Measurements from ENCODE around the gene STX8. TPM values are rescaled to one million over a fixed set of nuclear protein-coding genes. Genes with fewer than 3 reads are reported as not detected.

Gene STX8
- total RNA-seq, 1 experiment from 2014 or later: 49.0 TPM

- TF ChIP-seq CTCF (IDR thresholded peaks at IDR 0.05; ENCODE audit: unreplicated experiment): no peak
- no TSS peak for BruUV-seq (replicated peaks)
- no peak for DNase-seq (ENCODE audit: unreplicated experiment)
- peaks cover 16% of the 10 kb centered on the region for H3K9me3 Mint-ChIP-seq (ENCODE audit: unreplicated experiment)
- POLR2A ChIA-PET: no interaction called here
- no peak overlapping the region for H3K27ac Mint-ChIP-seq (ENCODE audit: low read depth, unreplicated experiment)
- no peaks in the 10 kb centered on the region for H3K4me1 Mint-ChIP-seq (ENCODE audit: insufficient read depth, unreplicated experiment)
- peaks cover 5% of the 10 kb centered on the region for H3K36me3 Mint-ChIP-seq (ENCODE audit: insufficient read depth, unreplicated experiment)
- intact Hi-C loops (cut with micrococcal nuclease): no loop called here
- CTCF ChIA-PET: interaction anchor here (0.5 to 0.6 kb wide), 2 partner anchors 119 to 553 kb away, joined by 3 to 5 read pairs; no protein-coding TSS in a partner anchor
- H3K27me3 Mint-ChIP-seq (ENCODE audit: insufficient read depth, unreplicated experiment): peaks cover 24% of the 10 kb centered on the region
- H3K4me3 Mint-ChIP-seq (ENCODE audit: unreplicated experiment): no peak overlapping the region
Observed at GRCh38 chr17:9204637-9205329, 370.8 kb downstream of the STX8 start.

GRCh38 chr17:9203771-9204425 is 371.7 kb downstream of the STX8 start:
- ChIA-PET CTCF (interaction anchor here (0.6 kb wide), 2 partner anchors 326 to 552 kb away, joined by 4 to 5 read pairs; no protein-coding TSS in a partner anchor), POLR2A (no interaction called here)
- TF ChIP-seq CTCF (IDR thresholded peaks at IDR 0.05; ENCODE audit: unreplicated experiment): no peak
- Mint-ChIP-seq H3K9me3 (ENCODE audit: unreplicated experiment) (peaks cover 16% of the 10 kb centered on the region), H3K27ac (ENCODE audit: low read depth, unreplicated experiment) (no peak overlapping the region), H3K27me3 (ENCODE audit: insufficient read depth, unreplicated experiment) (peaks cover 24% of the 10 kb centered on the region), H3K4me3 (ENCODE audit: unreplicated experiment) (no peak overlapping the region), H3K4me1 (ENCODE audit: insufficient read depth, unreplicated experiment) (no peaks in the 10 kb centered on the region), H3K36me3 (ENCODE audit: insufficient read depth, unreplicated experiment) (peaks cover 5% of the 10 kb centered on the region)
- DNase-seq (ENCODE audit: unreplicated experiment): no peak
- intact Hi-C loops (cut with micrococcal nuclease): no loop called here
- BruUV-seq (replicated peaks): no TSS peak

GRCh38 chr17:9202532-9202931 is 373.1 kb downstream of the STX8 start:
- peaks cover 24% of the 10 kb centered on the region for H3K27me3 Mint-ChIP-seq (ENCODE audit: insufficient read depth, unreplicated experiment)
- DNase-seq (ENCODE audit: unreplicated experiment): no peak
- BruUV-seq (replicated peaks): no TSS peak
- H3K36me3 Mint-ChIP-seq (ENCODE audit: insufficient read depth, unreplicated experiment): peaks cover 5% of the 10 kb centered on the region
- ChIA-PET CTCF (no interaction called here), POLR2A (no interaction called here)
- no peaks in the 10 kb centered on the region for H3K4me1 Mint-ChIP-seq (ENCODE audit: insufficient read depth, unreplicated experiment)
- intact Hi-C loops (cut with micrococcal nuclease): no loop called here
- no peak for TF ChIP-seq CTCF (IDR thresholded peaks at IDR 0.05; ENCODE audit: unreplicated experiment)
- H3K4me3 Mint-ChIP-seq (ENCODE audit: unreplicated experiment): no peak overlapping the region
- H3K27ac Mint-ChIP-seq (ENCODE audit: low read depth, unreplicated experiment): no peak overlapping the region
- peaks cover 16% of the 10 kb centered on the region for H3K9me3 Mint-ChIP-seq (ENCODE audit: unreplicated experiment)

GRCh38 chr17:9200699-9201359 is 374.8 kb downstream of the STX8 start:
- BruUV-seq (replicated peaks): no TSS peak
- no peak for TF ChIP-seq CTCF (IDR thresholded peaks at IDR 0.05; ENCODE audit: unreplicated experiment)
- H3K27ac Mint-ChIP-seq (ENCODE audit: low read depth, unreplicated experiment): no peak overlapping the region
- DNase-seq (ENCODE audit: unreplicated experiment): no peak
- H3K4me3 Mint-ChIP-seq (ENCODE audit: unreplicated experiment): no peak overlapping the region
- CTCF ChIA-PET: no interaction called here
- POLR2A ChIA-PET: interaction anchor here (0.6 to 1.0 kb wide), 2 partner anchors 15 to 206 kb away, joined by 3 read pairs; no protein-coding TSS in a partner anchor
- H3K4me1 Mint-ChIP-seq (ENCODE audit: insufficient read depth, unreplicated experiment): no peaks in the 10 kb centered on the region
- intact Hi-C loops (cut with micrococcal nuclease): no loop called here
- peaks cover 16% of the 10 kb centered on the region for H3K9me3 Mint-ChIP-seq (ENCODE audit: unreplicated experiment)
- peaks cover 24% of the 10 kb centered on the region for H3K27me3 Mint-ChIP-seq (ENCODE audit: insufficient read depth, unreplicated experiment)
- peaks cover 5% of the 10 kb centered on the region for H3K36me3 Mint-ChIP-seq (ENCODE audit: insufficient read depth, unreplicated experiment)

All from MCF 10A (cell line).